Fibroblast of the conjunctiva (primary cell): ENCODE data around the gene SAFB.
"Not testable (repeated sequence)": the region's sequence is repeated elsewhere in the genome, so short reads cannot be mapped to it uniquely, and the experiment has no call there.

Experiments used
- DNase-seq: peaks from one replicate; pipeline ENCODE4 v3.0.0-alpha.2; 2010; ENCODE audit warnings: low read depth

The SAFB gene

GRCh38 chr19:5595129-5595528 is 27.8 kb upstream of the SAFB start:
- DNase-seq = no peak

- no peak for DNase-seq
Observed at GRCh38 chr19:5595745-5596144, 27.1 kb upstream of the SAFB start.

- DNase-seq = no peak
Observed at GRCh38 chr19:5600797-5601196, 22.1 kb upstream of the SAFB start.

GRCh38 chr19:5603626-5604025 is 19.3 kb upstream of the SAFB start:
- no peak for DNase-seq

GRCh38 chr19:5605362-5605761 is 17.5 kb upstream of the SAFB start:
- no peak for DNase-seq

- DNase-seq = no peak
Observed at GRCh38 chr19:5607318-5608275, 15.3 kb upstream of the SAFB start.

- DNase-seq = no peak
Observed at GRCh38 chr19:5608291-5608690, 14.6 kb upstream of the SAFB start.

GRCh38 chr19:5608766-5609165 is 14.1 kb upstream of the SAFB start:
- DNase-seq = not testable (repeated sequence)

- no peak for DNase-seq
Observed at GRCh38 chr19:5609881-5610448, 12.9 kb upstream of the SAFB start.

GRCh38 chr19:5612891-5613865 is 9.7 kb upstream of the SAFB start:
- DNase-seq = no peak

- DNase-seq = no peak
Observed at GRCh38 chr19:5615756-5616327, 7.0 kb upstream of the SAFB start.

- DNase-seq = no peak
Observed at GRCh38 chr19:5617080-5617479, 5.8 kb upstream of the SAFB start.

- DNase-seq = no peak
Observed at GRCh38 chr19:5618591-5618990, 4.3 kb upstream of the SAFB start.

- DNase-seq = no peak
Observed at GRCh38 chr19:5619946-5620345, 2.9 kb upstream of the SAFB start.

GRCh38 chr19:5621311-5621944 is 1.5 kb upstream of the SAFB start:
- no peak for DNase-seq

- no peak for DNase-seq
Observed at GRCh38 chr19:5621945-5622464, 878 bp upstream of the SAFB start.

- no peak for DNase-seq
Observed at GRCh38 chr19:5623397-5624017, 624 bp downstream of the SAFB start.

- DNase-seq = no peak
Observed at GRCh38 chr19:5624018-5624663, 1.3 kb downstream of the SAFB start.

GRCh38 chr19:5624741-5625278 is 1.9 kb downstream of the SAFB start:
- no peak for DNase-seq

- DNase-seq = no peak
Observed at GRCh38 chr19:5625641-5626040, 2.8 kb downstream of the SAFB start.
